GM18505 (cell line): ENCODE measurements around the gene CARD8.
"Not testable (repeated sequence)": the region's sequence is repeated elsewhere in the genome, so short reads cannot be mapped to it uniquely, and the experiment has no call there.

ENCODE experiments used
- ATAC-seq: cut with Tn5 transposase; IDR thresholded peaks from one replicate; pipeline ENCODE4 v1.9.1; 2021; ENCODE audit not compliant: unreplicated experiment
- POLR2A ChIP-seq: IDR thresholded peaks from 4 replicates; pipeline ENCODE4 v1.6.1; 2011; ENCODE audit warnings: borderline replicate concordance; ENCODE audit not compliant: insufficient read depth, insufficient read length; ENCODE audit errors: extremely low read depth

The CARD8 gene

GRCh38 chr19:48248081-48248833, 7.5 kb downstream of the CARD8 start:
- no peak for ATAC-seq
- TF ChIP-seq POLR2A, result no peak

GRCh38 chr19:48247212-48247611, 8.5 kb downstream of the CARD8 start:
- TF ChIP-seq POLR2A, result no peak
- ATAC-seq, result no peak

DNA sequence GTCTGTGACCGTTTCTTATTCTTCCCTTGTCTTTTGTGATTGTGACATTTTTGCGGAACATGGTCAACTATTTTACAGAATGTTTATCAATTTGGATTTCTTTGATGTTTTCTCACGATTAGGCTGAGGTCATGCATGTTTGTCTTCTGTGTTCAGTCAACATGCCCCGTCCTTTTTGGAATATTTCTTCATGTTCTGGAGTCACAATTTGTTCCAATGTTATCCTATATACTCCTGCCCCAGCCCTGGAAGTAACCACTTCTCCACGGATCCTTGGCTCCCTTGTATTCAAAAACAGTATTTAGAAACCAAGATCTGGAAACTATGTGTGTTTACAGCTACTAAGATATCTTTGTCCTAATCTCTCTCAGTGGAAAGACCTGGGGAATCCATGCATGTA, 9.6 kb downstream of the CARD8 start:
- no peak for ATAC-seq

DNA sequence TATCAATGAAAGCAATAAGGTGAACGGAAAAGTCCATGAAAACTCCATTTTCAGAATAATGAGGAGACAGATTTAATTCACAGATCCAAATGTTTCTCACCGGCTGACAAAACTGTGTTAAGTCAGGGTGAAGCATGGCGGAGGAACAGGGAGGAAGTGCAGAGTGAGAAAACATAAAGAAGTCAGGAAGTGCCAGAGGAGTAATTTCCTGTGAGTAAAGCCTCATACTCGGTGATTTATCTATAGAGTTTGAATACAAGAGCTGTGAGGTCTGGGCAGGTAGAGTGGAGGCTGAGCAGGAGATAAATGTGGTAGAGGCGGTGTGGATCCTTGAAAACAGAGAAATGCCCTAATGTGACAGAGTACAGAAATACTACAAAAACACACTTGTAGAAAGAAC, 11.4 kb downstream of the CARD8 start:
- no peak for ATAC-seq
- TF ChIP-seq POLR2A, result no peak

More for the DNA sequence above, 9.6 kb downstream of the CARD8 start:
- TF ChIP-seq POLR2A, result no peak

DNA sequence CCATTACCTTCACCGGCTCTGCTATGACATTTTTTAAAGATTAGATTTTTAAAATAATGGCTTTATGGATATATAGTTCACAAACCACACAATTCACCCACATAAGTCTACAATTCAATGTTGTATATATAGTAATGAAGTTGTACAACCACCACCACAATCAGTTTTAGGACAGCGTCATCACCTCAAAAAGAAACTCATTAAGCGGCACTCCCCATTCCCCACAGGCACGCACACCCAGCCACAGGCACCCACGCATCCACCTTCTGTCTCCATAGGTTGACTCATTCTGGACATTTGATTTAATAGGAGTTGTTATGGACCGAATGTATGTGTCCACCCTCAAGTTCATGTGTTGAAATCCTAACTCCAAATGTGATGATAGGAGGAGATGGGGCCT, 13.9 kb downstream of the CARD8 start:
- ATAC-seq, result not testable (repeated sequence)

- no peak for ATAC-seq
- no peak for TF ChIP-seq POLR2A
Measured at GRCh38 chr19:48239582-48240141, 16.1 kb downstream of the CARD8 start.

DNA sequence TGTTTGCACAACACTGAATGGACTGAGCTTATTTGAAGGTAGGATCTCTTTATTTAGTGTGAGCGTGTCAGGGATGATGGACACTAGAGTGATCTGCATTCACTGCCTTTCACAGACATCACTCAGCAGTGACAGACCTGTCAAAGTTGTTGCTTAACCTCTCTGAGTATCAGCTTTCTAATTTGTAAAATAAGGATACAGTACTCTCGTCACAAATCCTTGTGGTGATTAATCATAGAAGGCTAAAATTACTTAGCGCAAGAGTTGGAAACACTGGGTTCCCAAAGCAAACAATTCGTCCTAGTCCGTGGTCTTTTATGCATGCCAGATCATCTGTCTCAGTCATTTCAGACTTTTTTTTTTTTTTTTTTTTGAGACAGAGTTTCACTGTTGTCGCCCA, 16.6 kb downstream of the CARD8 start:
- ATAC-seq, result no peak

GRCh38 chr19:48237057-48237456, 18.7 kb downstream of the CARD8 start:
- TF ChIP-seq POLR2A, result no peak

More for the DNA sequence above, 16.6 kb downstream of the CARD8 start:
- TF ChIP-seq POLR2A, result no peak

DNA sequence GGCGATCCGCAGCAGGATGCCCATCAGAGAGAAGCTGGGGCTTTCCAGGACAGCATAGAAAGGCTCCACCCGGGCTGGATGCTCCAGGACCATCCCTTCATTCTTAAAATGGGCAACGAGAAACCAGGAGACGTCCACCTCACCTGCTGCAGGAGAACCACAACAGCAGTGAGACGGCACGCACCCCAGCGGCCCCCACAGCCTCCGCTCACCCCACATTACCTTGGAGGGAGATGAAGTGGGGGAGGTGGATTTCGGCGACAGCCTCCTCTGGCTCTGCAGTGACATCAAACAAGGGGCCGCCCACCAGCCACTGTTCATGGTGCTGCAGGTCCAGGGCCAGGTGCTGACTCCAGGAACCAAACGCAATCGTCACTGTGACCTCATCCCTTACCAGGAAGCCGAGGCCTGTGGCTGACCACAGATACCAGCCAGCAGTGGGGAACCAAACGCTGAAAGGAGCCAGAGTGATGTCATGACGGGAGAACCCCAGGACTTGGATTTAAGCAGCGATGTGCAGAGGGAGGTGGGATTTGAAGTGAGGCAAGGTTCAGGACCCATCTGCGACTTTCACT, 25.1 kb downstream of the CARD8 start:
- TF ChIP-seq POLR2A, result no peak
- ATAC-seq, result no peak

More at GRCh38 chr19:48237057-48237456, 18.7 kb downstream of the CARD8 start:
- no peak for ATAC-seq

DNA sequence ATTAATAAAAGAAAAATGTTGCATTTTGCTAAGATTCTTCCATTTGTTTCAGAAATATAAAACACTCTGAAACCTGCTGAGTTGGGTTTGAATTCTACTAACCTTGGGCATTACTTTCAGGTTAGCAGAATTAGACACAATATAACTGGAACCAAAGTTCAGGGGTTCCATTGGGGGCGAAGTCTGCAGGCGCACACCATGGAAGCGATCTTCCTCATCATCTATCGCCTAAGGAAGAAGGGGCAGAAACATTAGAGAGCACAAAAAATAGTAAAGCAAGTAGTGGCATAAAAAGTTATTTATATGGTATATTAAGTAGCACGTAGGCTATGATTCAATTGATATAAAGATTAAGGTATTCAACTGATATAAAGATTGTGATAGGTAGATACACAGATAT, 34.1 kb downstream of the CARD8 start:
- TF ChIP-seq POLR2A, result no peak

GRCh38 chr19:48220784-48221183, 34.9 kb downstream of the CARD8 start:
- not testable (repeated sequence) for ATAC-seq

More for the DNA sequence above, 34.1 kb downstream of the CARD8 start:
- no peak for ATAC-seq

- no peak for ATAC-seq
- no peak for TF ChIP-seq POLR2A
Measured at GRCh38 chr19:48218997-48219396, 36.7 kb downstream of the CARD8 start.

DNA sequence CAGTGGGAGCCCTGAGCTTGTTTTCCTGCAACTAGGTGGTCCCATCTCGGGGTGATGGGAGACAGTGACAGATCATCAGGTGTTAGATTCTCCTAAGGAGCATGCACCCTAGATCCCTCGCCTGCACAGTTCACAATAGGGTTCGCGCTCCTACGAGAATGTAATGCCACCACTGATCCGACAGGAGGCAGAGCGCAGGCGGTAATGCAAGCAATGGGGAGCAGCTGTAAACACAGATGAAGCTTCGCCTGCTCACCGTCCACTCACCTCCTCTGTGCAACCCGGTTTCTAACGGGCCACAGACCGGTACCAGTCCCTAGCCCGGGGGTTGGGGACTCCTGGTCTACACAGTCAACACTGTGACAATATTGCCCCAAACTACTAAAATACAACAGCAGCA, 38.8 kb downstream of the CARD8 start:
- no peak for ATAC-seq

GRCh38 chr19:48213959-48214358, 41.8 kb downstream of the CARD8 start:
- ATAC-seq, result no peak
- no peak for TF ChIP-seq POLR2A

More for the DNA sequence above, 38.8 kb downstream of the CARD8 start:
- TF ChIP-seq POLR2A, result no peak
